T-cell (primary cell): Measurements from ENCODE around the gene DSG3. TPM values are rescaled to one million over a fixed set of nuclear protein-coding genes. Genes with fewer than 3 reads are reported as not detected.

ENCODE experiments used
- ATAC-seq, 4 experiments: fragments of 200-7000 bp in 3 of 4; fragments of 150-1000 bp in 1 of 4; cut with Tn5 transposase; replicated peaks in 1 of 4; 1 replicate in 3 of 4; 2 replicates in 1 of 4; pipeline ENCODE4 v1.10.0; 2021; ENCODE audit warnings: moderate library complexity in 3 of 4, mild to moderate bottlenecking in 2 of 4, moderate number of reproducible peaks in 1 of 4
- CTCF ChIA-PET, 2 donors: fragments of 300-600 bp; sonication (Branson Sonifier 250); formaldehyde crosslinking; loops; one replicate each; lab custom pipeline; 2022; ENCODE audit warnings: antibody characterized with exemption in 2 of 2; lab: Charles Lee
- POLR2A ChIA-PET, 2 donors: fragments of 300-600 bp; sonication (Branson Sonifier 250); formaldehyde crosslinking; loops; one replicate each; lab custom pipeline; 2022; ENCODE audit warnings: antibody characterized with exemption in 2 of 2; lab: Charles Lee
- DNase-seq, 35 experiments: peaks; one replicate each; pipeline versions ENCODE4 v3.0.0 to v3.0.0-alpha.2; 2013 to 2023
- H3K27ac ChIP-seq: one replicate; pipeline ENCODE4 v1.5.1; 2013; ENCODE audit warnings: low read length
- H3K27me3 ChIP-seq, 2 experiments: replicated peaks in 1 of 2; 1 replicate in 1 of 2; 2 replicates in 1 of 2; pipeline versions ENCODE4 v1.6.1 to v1.7.0; 2013; ENCODE audit warnings: low read length in 1 of 2, mixed read lengths in 1 of 2; ENCODE audit not compliant: control insufficient read depth in 2 of 2, insufficient read depth in 2 of 2; ENCODE audit errors: extremely low read depth in 1 of 2
- H3K36me3 ChIP-seq, 2 donors: 1 replicate in 1 of 2; 2 replicates in 1 of 2; pipeline versions ENCODE4 v1.6.1 to v1.7.0; 2013; ENCODE audit warnings: low read length in 1 of 2; ENCODE audit not compliant: control insufficient read depth in 2 of 2, insufficient read depth in 1 of 2; ENCODE audit errors: extremely low read depth in 1 of 2
- H3K4me1 ChIP-seq, 2 experiments: 1 replicate in 1 of 2; 2 replicates in 1 of 2; pipeline versions ENCODE4 v1.6.1 to v1.7.0; 2013; ENCODE audit warnings: low read length in 2 of 2, mixed read lengths in 1 of 2; ENCODE audit not compliant: insufficient read depth in 2 of 2, control insufficient read depth in 1 of 2; ENCODE audit errors: extremely low read depth in 1 of 2
- H3K4me3 ChIP-seq, 2 donors: 1 replicate in 1 of 2; 2 replicates in 1 of 2; pipeline versions ENCODE4 v1.5.1 to v1.7.0; 2013; ENCODE audit warnings: mild to moderate bottlenecking in 2 of 2, low read length in 1 of 2, moderate library complexity in 1 of 2; ENCODE audit not compliant: control insufficient read depth in 1 of 2; ENCODE audit errors: extremely low read depth in 1 of 2
- H3K9me3 ChIP-seq: 2 replicates; pipeline ENCODE4 v1.7.0; 2013
- H3K27ac Mint-ChIP-seq, 2 donors: one replicate each; pipeline ENCODE4 v1.8.0; 2020 to 2021; ENCODE audit warnings: mild to moderate bottlenecking in 2 of 2, mixed read lengths in 2 of 2
- H3K27me3 Mint-ChIP-seq, 2 donors: one replicate each; pipeline ENCODE4 v1.8.0; 2021 to 2022; ENCODE audit warnings: mixed read lengths in 2 of 2
- H3K36me3 Mint-ChIP-seq: one replicate; pipeline ENCODE4 v1.8.0; 2021; ENCODE audit warnings: mixed read lengths
- H3K4me1 Mint-ChIP-seq, 3 donors: one replicate each; pipeline ENCODE4 v1.8.0; 2020 to 2022; ENCODE audit warnings: mixed read lengths in 3 of 3, mild to moderate bottlenecking in 1 of 3
- H3K4me3 Mint-ChIP-seq, 3 donors: one replicate each; pipeline ENCODE4 v1.8.0; 2020 to 2022; ENCODE audit warnings: mild to moderate bottlenecking in 3 of 3, mixed read lengths in 3 of 3, moderate library complexity in 3 of 3
- H3K9me3 Mint-ChIP-seq, 3 donors: one replicate each; pipeline ENCODE4 v1.8.0; 2020 to 2022; ENCODE audit warnings: mixed read lengths in 3 of 3
- WGBS: methylation state at CpG from one replicate; pipeline ENCODE4 v1.1.5; 2013; ENCODE audit warnings: missing lambda C conversion rate; ENCODE audit not compliant: insufficient coverage; 5-methylcytosine and 5-hydroxymethylcytosine counted together
- total RNA-seq, 35 experiments: library from RNA in 6 of 35; stranded (reverse) in 6 of 35; fragments of 120-200 nt in 1 of 35; gene quantifications; one replicate each; pipeline versions ENCODE4 v1.2.1 to v1.2.4 and lab custom pipeline; 2013 to 2026

DSG3 gene
- total RNA-seq, 5 donors from 2014 or later (not counting 1 experiment from before 2014, with no cell fraction given): not detected

DNA sequence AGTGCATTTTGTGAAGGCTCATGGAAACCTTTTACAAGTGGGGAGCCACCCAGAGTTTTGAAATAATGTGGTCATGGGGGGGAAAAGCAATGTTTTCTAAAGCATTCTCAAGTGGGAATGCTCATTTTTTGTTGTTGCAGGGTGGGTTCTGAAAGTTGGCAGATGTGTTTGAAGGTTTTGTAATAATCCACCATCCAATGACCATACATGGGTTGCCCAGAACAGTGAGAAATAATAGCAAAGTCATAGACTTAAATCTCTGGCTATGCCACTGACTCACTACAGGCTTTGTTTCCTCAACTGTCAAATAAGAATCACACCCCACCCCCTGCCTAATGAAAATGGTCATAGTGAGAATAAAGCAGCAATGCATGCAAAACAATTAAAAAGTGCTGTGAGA lies 2.9 kb downstream of the DSG3 start:
- Histone ChIP-seq H3K27ac (no peak overlapping the region), H3K4me1 (no peaks in the 10 kb centered on the region), H3K36me3 (no peaks in the 10 kb centered on the region), H3K27me3 (no peaks in the 10 kb centered on the region), H3K4me3 (no peak overlapping the region), H3K9me3 (no peaks in the 10 kb centered on the region)
- no peaks in the 10 kb centered on the region for H3K36me3 Mint-ChIP-seq
- no peak for ATAC-seq
- no peak overlapping the region for H3K27ac Mint-ChIP-seq
- H3K4me1 Mint-ChIP-seq: no peaks in the 10 kb centered on the region
- POLR2A ChIA-PET: no interaction called here
- no peak overlapping the region for H3K4me3 Mint-ChIP-seq
- H3K9me3 Mint-ChIP-seq: peaks cover 0 to 2% (median 0%) of the 10 kb centered on the region in 3 donors
- CTCF ChIA-PET: no interaction called here
- no peak for DNase-seq
- H3K27me3 Mint-ChIP-seq: peaks cover 0 to 3% of the 10 kb centered on the region in 2 donors

DNA sequence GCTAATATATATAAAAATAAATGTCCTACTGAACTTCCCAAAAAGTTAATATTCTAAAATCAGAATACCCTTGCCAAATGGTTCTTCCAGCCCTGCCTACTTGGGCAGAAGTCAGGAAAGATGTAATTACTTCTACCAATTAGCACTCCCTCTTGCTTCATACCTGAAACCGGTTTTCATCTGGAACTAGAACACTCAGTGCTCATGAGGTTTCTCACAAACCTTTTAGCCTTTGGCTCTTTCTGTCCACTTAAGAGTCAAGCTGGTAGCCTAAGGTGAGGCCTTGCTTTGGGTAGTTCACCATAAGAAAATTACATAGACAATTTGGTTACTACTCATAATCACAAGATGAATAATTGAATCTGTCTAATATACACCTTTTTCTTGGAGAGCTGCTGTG lies 4.1 kb downstream of the DSG3 start:
- DNase-seq (no peak), ATAC-seq (no peak)
- Histone ChIP-seq H3K4me1 (no peaks in the 10 kb centered on the region), H3K9me3 (no peaks in the 10 kb centered on the region), H3K27ac (no peak overlapping the region), H3K4me3 (no peak overlapping the region), H3K36me3 (no peaks in the 10 kb centered on the region), H3K27me3 (no peaks in the 10 kb centered on the region)
- Mint-ChIP-seq H3K27me3 (peaks cover 0 to 3% of the 10 kb centered on the region in 2 donors), H3K36me3 (no peaks in the 10 kb centered on the region), H3K4me3 (no peak overlapping the region), H3K4me1 (no peaks in the 10 kb centered on the region), H3K27ac (no peak overlapping the region), H3K9me3 (peaks cover 0 to 2% (median 0%) of the 10 kb centered on the region in 3 donors)
- ChIA-PET POLR2A (no interaction called here), CTCF (interaction anchor here in 1 of 2 donors (0.7 kb wide), 1 partner anchor 734 kb away, joined by 3 read pairs; no protein-coding TSS in a partner anchor)
- no CpG with 5 or more reads among the region's 1 CpG for WGBS

DNA sequence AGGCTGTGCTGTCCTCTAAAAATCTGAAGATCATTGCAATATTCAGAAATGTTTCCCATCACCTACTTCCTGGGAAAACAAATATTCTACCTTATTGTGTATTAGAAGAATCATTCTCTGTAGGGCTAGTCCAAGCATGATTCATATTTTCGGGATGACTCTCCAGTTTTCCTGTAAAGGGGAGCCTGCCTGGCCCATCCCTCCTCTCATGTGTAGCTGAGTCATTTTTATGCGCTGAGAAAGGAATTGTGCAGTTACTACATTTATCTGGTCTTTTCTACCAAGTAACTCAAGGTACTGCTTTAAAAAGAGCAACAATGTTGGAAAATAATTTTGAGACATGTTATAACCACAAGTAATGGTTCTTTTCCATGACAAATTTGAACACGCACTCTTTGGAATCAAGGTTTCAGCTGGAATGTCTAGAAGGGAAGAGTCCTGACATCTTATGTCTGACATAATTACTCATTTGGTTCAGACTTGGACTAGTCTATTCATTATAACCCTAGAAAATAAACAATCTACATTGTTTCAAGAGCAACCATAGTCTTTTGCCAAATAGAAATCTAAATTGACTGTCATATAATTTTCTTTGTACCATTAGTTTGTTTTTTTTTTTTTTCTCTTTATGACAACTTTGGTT lies 6.6 kb downstream of the DSG3 start:
- H3K9me3 ChIP-seq: no peaks in the 10 kb centered on the region
- ATAC-seq (no peak), DNase-seq (no peak)
- no peak overlapping the region for H3K27ac Mint-ChIP-seq
- H3K4me1 ChIP-seq: no peaks in the 10 kb centered on the region
- no CpG with 5 or more reads among the region's 3 CpGs for WGBS
- CTCF ChIA-PET: no interaction called here
- no peaks in the 10 kb centered on the region for H3K9me3 Mint-ChIP-seq
- H3K36me3 Mint-ChIP-seq: no peaks in the 10 kb centered on the region
- H3K4me3 ChIP-seq: no peak overlapping the region
- no peak overlapping the region for H3K4me3 Mint-ChIP-seq
- POLR2A ChIA-PET: no interaction called here
- no peak overlapping the region for H3K27ac ChIP-seq
- H3K27me3 Mint-ChIP-seq: peaks cover 0 to 7% of the 10 kb centered on the region in 2 donors
- H3K36me3 ChIP-seq: no peaks in the 10 kb centered on the region
- H3K4me1 Mint-ChIP-seq: no peaks in the 10 kb centered on the region
- no peaks in the 10 kb centered on the region for H3K27me3 ChIP-seq

DNA sequence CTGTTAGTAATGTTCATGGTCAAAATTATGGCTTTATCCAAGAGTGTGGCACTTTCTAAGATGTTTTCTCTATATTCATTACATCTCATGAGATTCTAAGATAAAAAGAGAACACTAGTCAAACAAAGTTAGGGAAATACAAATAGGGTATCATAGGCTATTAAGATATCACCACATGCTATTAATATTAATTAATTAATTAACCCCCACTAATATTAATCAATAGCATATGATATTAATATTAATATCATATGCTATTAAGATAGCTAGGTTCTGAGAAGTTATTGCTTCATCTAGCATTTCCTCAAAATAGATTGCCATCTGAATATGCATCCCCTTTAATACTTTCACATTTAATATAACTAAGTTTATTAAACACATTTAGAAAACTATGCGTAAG lies 22.1 kb downstream of the DSG3 start:
- H3K4me3 ChIP-seq: no peak overlapping the region
- no peak overlapping the region for H3K4me3 Mint-ChIP-seq
- H3K27ac Mint-ChIP-seq: no peak overlapping the region
- no peaks in the 10 kb centered on the region for H3K36me3 ChIP-seq
- H3K27ac ChIP-seq: no peak overlapping the region
- H3K9me3 Mint-ChIP-seq: no peaks in the 10 kb centered on the region
- ATAC-seq (no peak), DNase-seq (no peak)
- WGBS: no CpG with 5 or more reads among the region's 1 CpG
- peaks cover 0 to 3% of the 10 kb centered on the region in 2 experiments for H3K27me3 ChIP-seq
- H3K4me1 ChIP-seq: no peaks in the 10 kb centered on the region
- CTCF ChIA-PET: no interaction called here
- no peaks in the 10 kb centered on the region for H3K36me3 Mint-ChIP-seq
- H3K4me1 Mint-ChIP-seq: no peaks in the 10 kb centered on the region
- H3K9me3 ChIP-seq: no peaks in the 10 kb centered on the region
- H3K27me3 Mint-ChIP-seq: peaks cover 0 to 3% of the 10 kb centered on the region in 2 donors
- POLR2A ChIA-PET: no interaction called here

DNA sequence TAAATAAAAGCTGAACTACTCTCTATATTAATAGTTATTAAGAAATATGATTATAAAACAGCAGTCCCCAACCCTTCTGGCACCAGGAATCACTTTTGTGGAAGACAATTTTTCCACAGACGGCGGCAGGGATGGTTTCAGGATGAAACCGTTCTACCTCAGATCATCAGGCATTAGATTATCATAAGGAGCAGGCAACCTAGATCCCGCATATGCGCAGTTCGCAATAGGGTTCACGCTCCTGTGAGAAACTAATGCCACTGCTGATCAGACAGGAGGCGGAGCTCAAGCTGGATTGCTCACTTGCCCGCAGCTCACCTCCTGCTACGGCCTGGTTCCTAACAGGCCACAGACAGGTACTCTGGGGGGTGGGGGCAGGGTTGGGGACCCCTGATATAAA lies 31.1 kb downstream of the DSG3 start:
- 96% methylated on average over 9 of the region's 10 CpGs for WGBS
- Mint-ChIP-seq H3K27me3 (peaks cover 0 to 17% of the 10 kb centered on the region in 2 donors), H3K4me1 (no peaks in the 10 kb centered on the region), H3K4me3 (no peak overlapping the region), H3K9me3 (no peaks in the 10 kb centered on the region), H3K27ac (no peak overlapping the region), H3K36me3 (no peaks in the 10 kb centered on the region)
- Histone ChIP-seq H3K4me3 (no peak overlapping the region), H3K27me3 (peaks cover 0 to 3% of the 10 kb centered on the region in 2 experiments), H3K9me3 (no peaks in the 10 kb centered on the region), H3K27ac (no peak overlapping the region), H3K36me3 (no peaks in the 10 kb centered on the region), H3K4me1 (no peaks in the 10 kb centered on the region)
- ChIA-PET POLR2A (interaction anchor here in 1 of 2 donors (0.6 kb wide), 1 partner anchor 259 kb away, joined by 3 read pairs; no protein-coding TSS in a partner anchor), CTCF (no interaction called here)
- no peak for ATAC-seq
- no peak for DNase-seq

DNA sequence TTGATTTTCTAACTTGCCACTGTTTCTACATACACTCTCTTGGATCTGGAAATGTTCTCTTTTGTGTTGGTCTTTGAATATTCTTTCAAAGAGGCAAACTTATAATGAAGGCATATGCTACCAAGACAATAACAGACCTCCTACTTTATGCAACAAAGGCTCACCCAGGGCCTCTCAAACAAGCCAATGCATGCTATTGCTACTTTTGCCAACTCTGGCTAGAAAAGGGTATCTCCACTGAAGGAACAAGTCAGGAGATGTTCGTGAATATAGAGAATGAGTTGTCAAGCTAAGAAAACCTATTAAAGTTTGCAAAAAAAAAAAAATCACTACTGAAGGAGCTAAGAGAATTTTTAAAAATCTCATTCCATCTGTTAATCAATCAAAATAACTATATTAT lies 34.5 kb downstream of the DSG3 start:
- H3K9me3 ChIP-seq: no peaks in the 10 kb centered on the region
- ATAC-seq: no peak
- Mint-ChIP-seq H3K4me3 (no peak overlapping the region), H3K27me3 (peaks cover 0 to 21% of the 10 kb centered on the region in 2 donors), H3K9me3 (no peaks in the 10 kb centered on the region), H3K4me1 (no peaks in the 10 kb centered on the region), H3K36me3 (no peaks in the 10 kb centered on the region), H3K27ac (no peak overlapping the region)
- POLR2A ChIA-PET: no interaction called here
- H3K27ac ChIP-seq: no peak overlapping the region
- no peaks in the 10 kb centered on the region for H3K36me3 ChIP-seq
- DNase-seq: no peak
- H3K27me3 ChIP-seq: no peaks in the 10 kb centered on the region
- no peak overlapping the region for H3K4me3 ChIP-seq
- no CpG with 5 or more reads among the region's 1 CpG for WGBS
- CTCF ChIA-PET: no interaction called here
- H3K4me1 ChIP-seq: no peaks in the 10 kb centered on the region
